Peyer's patch (tissue), 4 donors: ENCODE results near the gene MYOT. TPM values are rescaled to one million over a fixed set of nuclear protein-coding genes. Genes with fewer than 3 reads are reported as not detected.

Experiments used
- DNase-seq, 3 donors: peaks; one replicate each; pipeline ENCODE4 v3.0.0-alpha.2; 2017 to 2019
- H3K27ac ChIP-seq, 4 donors: fragments of 200-600 bp; sonication (generic); one replicate each; pipeline ENCODE4 v1.5.1; 2016 to 2019
- H3K27me3 ChIP-seq, 2 donors: fragments of 200-600 bp; sonication (generic); one replicate each; pipeline ENCODE4 v1.5.1; 2019
- H3K36me3 ChIP-seq, 3 donors: fragments of 200-600 bp; sonication (generic); one replicate each; pipeline ENCODE4 v1.5.1; 2016 to 2019
- H3K4me1 ChIP-seq, 4 donors: fragments of 200-600 bp; sonication (generic); one replicate each; pipeline ENCODE4 v1.5.1; 2016 to 2019
- H3K4me3 ChIP-seq, 4 donors: fragments of 200-600 bp; sonication (generic); 1 replicate in 3 of 4; 2 replicates in 1 of 4; pipeline ENCODE4 v1.5.1; 2016 to 2019; ENCODE audit warnings: mild to moderate bottlenecking in 1 of 4
- H3K9me3 ChIP-seq, 4 donors: fragments of 200-600 bp; sonication (generic); one replicate each; pipeline ENCODE4 v1.5.1; 2016 to 2019; ENCODE audit warnings: mild to moderate bottlenecking in 1 of 4
- POLR2A ChIP-seq, 2 donors: fragments of 450-650 bp; IDR thresholded peaks; one replicate each; pipeline ENCODE4 v1.5.1; 2017; ENCODE audit warnings: antibody characterized with exemption in 2 of 2, mild to moderate bottlenecking in 2 of 2, moderate library complexity in 2 of 2
- total RNA-seq, 4 donors: library from RNA; depleted of rRNA; stranded (reverse); fragments of >200 nt; gene quantifications; one replicate each; pipeline ENCODE4 v1.1.0, GENCODE V29; 2016
- TF ChIP-seq, protein P1 (sequence below), 6 experiments: fragments of 450-650 bp in 4 of 6; fragments of 200-600 bp in 2 of 6; sonication (generic) in 1 of 6; IDR thresholded peaks; one replicate each; pipeline ENCODE4 v1.5.1; 2017 to 2019; ENCODE audit warnings: antibody characterized with exemption in 6 of 6, mild to moderate bottlenecking in 3 of 6, moderate library complexity in 1 of 6

MYOT gene
- total RNA-seq, 4 donors from 2014 or later: 1.1 to 5.7 (median 4.2) TPM

DNA sequence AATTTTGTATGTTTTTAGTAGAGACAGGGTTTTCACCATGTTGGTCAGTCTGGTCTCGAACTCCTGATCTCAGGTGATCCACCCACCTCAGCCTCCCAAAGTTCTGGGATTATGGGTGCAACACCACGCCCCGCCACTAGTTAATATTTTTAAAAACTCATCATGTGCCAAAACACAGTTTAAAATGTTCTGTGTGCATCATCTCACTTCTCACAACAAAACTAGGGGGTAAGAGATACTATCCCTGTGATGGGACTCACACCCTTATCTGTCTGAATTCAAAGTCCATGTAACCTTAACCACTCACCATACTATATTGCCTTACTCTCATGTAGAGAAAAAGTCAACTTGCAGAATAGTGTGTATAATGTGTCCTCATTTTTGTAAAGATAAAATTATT is 24.2 kb downstream of the MYOT start:
- Histone ChIP-seq H3K27ac (no peak overlapping the region), H3K4me3 (no peak overlapping the region), H3K36me3 (no peaks in the 10 kb centered on the region), H3K4me1 (no peaks in the 10 kb centered on the region), H3K9me3 (no peaks in the 10 kb centered on the region), H3K27me3 (no peaks in the 10 kb centered on the region)
- TF ChIP-seq POLR2A (IDR thresholded peaks at IDR 0.05): no peak
- TF ChIP-seq, protein P1, sequence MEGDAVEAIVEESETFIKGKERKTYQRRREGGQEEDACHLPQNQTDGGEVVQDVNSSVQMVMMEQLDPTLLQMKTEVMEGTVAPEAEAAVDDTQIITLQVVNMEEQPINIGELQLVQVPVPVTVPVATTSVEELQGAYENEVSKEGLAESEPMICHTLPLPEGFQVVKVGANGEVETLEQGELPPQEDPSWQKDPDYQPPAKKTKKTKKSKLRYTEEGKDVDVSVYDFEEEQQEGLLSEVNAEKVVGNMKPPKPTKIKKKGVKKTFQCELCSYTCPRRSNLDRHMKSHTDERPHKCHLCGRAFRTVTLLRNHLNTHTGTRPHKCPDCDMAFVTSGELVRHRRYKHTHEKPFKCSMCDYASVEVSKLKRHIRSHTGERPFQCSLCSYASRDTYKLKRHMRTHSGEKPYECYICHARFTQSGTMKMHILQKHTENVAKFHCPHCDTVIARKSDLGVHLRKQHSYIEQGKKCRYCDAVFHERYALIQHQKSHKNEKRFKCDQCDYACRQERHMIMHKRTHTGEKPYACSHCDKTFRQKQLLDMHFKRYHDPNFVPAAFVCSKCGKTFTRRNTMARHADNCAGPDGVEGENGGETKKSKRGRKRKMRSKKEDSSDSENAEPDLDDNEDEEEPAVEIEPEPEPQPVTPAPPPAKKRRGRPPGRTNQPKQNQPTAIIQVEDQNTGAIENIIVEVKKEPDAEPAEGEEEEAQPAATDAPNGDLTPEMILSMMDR (IDR thresholded peaks at IDR 0.05): peak in 2 of 6 experiments; percentile 9 to 32
- DNase-seq: no peak

DNA sequence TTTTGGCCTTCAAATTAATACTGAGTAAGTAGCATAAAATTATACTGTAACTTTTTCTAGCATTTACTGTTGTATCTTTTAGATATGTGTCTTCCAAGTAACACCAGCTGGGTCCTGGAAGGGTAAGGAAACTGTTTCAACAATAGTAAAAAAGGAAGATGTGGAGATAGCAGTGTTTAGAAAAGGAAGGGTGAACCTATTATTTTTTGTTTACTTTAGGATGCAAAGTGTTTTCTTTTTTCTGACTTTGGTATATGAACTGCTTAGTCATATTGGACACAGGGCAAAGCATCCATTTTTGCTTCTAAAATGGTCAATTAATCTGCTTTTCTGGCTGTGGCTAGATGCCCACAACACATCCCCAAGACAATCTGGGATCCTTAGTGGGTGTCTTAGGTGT is 26.9 kb downstream of the MYOT start:
- no peak for TF ChIP-seq POLR2A (IDR thresholded peaks at IDR 0.05)
- TF ChIP-seq, protein P1 (IDR thresholded peaks at IDR 0.05): no peak
- Histone ChIP-seq H3K4me3 (no peak overlapping the region), H3K27ac (no peak overlapping the region), H3K27me3 (no peaks in the 10 kb centered on the region), H3K36me3 (no peaks in the 10 kb centered on the region), H3K4me1 (no peaks in the 10 kb centered on the region), H3K9me3 (no peaks in the 10 kb centered on the region)
- DNase-seq: no peak

DNA sequence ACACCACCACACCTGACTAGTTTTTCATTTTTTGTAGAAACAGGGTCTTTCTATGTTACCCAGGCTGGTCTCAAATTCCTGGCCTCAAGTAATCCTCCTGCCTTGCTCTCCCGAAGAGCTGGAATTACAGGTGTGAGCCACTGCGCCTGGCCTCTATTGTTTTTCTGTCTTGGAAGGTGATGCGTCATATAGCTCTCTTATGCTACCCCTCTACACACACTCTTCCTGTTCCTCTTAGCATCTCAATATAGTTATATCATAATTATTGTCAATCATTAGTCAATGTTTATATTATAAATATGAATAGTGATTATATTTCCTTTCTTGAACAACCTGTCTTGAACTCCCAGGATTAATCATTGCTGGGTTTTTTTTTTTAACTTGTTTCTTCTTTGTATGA is 28.9 kb downstream of the MYOT start:
- Histone ChIP-seq H3K36me3 (no peaks in the 10 kb centered on the region), H3K4me1 (no peaks in the 10 kb centered on the region), H3K27ac (no peak overlapping the region), H3K4me3 (no peak overlapping the region), H3K9me3 (no peaks in the 10 kb centered on the region), H3K27me3 (no peaks in the 10 kb centered on the region)
- no peak for DNase-seq
- TF ChIP-seq, protein P1 (IDR thresholded peaks at IDR 0.05): no peak
- no peak for TF ChIP-seq POLR2A (IDR thresholded peaks at IDR 0.05)

DNA sequence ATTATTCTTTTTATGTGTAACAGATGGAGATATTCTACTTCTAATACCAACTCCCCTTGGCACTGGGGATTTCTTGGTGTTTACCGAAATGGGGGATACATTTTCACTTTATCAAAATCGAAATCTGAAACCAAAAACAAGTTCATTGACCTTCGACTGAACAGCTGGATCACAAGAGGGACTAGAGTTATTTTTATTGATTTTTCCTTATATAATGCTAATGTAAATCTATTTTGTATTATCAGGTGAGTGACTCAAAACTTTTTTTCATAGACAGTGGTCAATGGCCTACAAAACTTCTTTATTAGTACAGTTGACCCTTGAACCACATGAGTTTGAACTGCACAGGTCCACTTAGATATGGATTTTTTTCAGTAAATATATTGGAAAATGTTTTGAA is 31.8 kb downstream of the MYOT start:
- no peaks in the 10 kb centered on the region for H3K27me3 ChIP-seq
- H3K4me1 ChIP-seq: no peaks in the 10 kb centered on the region
- no peak overlapping the region for H3K4me3 ChIP-seq
- H3K9me3 ChIP-seq: no peaks in the 10 kb centered on the region
- no peak overlapping the region for H3K27ac ChIP-seq
- no peaks in the 10 kb centered on the region for H3K36me3 ChIP-seq
- TF ChIP-seq, protein P1 (IDR thresholded peaks at IDR 0.05): no peak
- TF ChIP-seq POLR2A (IDR thresholded peaks at IDR 0.05): no peak
- DNase-seq: no peak

DNA sequence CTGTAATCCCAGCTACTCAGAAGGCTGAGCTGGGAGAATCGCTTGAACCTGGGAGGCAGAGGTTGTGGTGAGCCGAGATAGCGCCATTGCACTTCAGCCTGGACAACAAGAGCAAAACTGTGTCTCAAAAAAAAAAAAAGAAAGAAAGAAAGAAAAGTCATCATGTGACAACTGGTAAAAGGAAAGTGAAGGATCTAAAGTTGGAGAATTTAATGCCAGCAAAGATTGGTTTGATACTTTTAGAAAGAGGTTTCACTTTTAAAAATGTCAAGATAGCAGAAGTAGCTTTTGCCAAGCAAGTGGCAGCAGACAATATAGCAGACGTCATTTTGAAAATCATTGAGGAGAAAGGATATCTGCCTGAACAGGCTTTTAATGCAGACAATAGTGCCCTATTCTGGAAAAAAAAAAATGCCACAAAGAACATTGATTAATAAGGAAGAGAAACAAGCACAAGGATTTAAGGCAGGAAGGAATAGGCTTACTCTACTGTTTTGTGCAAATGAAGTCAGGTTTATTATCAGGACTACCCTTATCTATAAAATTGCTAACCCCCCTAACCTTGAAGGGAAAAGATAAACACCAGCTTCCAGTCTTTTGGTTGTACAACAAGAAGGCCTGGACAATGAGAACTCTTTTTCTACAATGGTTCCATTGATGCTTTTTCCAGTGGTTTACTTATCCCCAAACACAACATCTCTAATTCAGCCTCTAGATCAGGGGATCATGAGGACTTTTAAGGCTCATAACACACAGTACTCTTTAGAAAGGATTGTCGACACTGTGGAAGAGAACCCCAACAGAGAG is 33.6 kb downstream of the MYOT start:
- no peak for DNase-seq
- Histone ChIP-seq H3K27me3 (no peaks in the 10 kb centered on the region), H3K4me3 (no peak overlapping the region), H3K36me3 (no peaks in the 10 kb centered on the region), H3K9me3 (no peaks in the 10 kb centered on the region), H3K27ac (no peak overlapping the region), H3K4me1 (no peaks in the 10 kb centered on the region)
- TF ChIP-seq POLR2A (IDR thresholded peaks at IDR 0.05): no peak
- TF ChIP-seq, protein P1 (IDR thresholded peaks at IDR 0.05): no peak
